Measurements from ENCODE around the gene B3GNT5.

B3GNT5 gene

DNA sequence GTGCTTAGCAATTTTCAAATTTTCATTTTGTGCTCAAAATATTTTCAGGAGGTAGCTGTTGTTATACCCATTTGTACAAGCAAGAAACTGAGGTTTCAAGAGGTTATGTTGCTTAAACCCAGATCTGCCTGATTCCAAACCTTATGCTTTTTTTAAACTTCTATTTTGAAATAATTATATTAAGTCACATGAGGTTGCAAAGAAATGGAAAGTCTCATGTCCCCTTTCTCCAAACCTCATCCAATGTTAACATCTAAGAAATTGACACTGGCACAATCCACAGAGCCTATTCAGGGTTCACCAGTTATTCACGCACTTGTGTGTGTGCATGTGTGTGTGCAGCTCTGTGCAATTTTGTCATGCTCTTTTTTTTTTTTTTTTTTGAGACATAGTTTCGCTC lies 35.1 kb downstream of the B3GNT5 start:
- in situ Hi-C loops (cut with MboI; ENCODE audit: low sequenced_read_pairs): no loop called here

DNA sequence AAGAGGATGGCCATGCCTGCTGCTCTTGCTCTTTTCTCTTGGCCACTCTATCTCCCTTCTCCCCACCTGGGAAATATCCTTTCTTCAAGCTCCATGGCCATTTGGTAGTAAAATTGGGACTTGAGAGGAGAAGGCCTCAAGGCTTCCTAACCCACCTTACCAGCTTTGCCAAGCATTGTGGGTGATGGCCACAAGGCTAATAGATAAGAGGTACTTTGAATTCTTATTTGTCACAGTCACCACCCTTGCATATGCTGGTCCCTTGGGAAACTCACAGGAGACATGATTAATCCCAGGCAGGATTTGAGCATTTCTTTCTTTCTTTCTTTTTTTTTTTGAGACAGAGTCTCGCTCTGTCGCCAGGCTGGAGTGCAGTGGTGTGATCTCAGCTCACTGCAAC lies 37.2 kb downstream of the B3GNT5 start:
- in situ Hi-C loops (cut with MboI; ENCODE audit: low sequenced_read_pairs): no loop called here

DNA sequence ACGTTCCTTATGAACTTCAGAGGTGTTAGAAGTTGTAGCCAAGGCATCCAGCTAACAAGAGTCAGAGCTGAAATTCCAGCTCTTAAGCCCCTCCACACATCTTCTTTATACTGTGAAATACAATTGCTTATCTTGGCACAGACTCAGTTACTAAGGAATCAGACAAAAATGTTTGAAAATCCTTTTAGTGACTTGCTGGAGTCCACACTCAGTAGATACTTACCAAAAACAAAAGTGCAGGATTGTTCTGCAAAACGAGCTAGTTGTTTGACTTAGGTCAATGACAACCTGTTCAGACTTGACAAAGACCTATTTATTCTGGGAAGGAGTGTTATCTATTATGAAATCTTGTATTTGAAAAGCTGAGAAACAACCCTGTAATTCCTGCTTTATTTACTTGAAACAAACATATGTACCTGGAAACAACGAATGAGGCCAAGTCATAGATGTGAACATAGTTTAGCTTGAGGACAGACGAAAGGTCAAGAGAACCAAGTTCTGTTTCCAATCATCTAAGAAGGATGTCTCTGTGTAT lies 38.5 kb downstream of the B3GNT5 start:
- in situ Hi-C loops (cut with MboI; ENCODE audit: low sequenced_read_pairs): no loop called here

DNA sequence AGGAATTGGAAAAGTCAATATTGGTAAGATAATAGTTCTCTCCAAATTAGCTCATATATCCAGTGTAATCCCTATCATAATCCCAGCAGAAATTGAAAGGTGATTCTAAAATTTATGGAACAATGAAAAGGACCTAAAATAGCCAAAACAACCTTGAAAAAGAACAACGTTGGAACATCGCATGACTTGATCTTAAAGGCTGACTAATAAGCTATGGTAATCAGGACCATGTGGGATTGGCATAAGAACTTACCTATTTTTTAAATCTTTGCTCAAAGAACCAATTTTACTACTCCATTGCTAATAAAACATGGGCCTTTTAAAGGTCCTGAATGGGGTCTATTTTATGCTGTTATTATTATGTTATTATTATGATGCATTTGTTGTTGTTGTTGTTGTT lies 40.9 kb downstream of the B3GNT5 start:
- in situ Hi-C loops (cut with MboI; ENCODE audit: low sequenced_read_pairs): no loop called here

DNA sequence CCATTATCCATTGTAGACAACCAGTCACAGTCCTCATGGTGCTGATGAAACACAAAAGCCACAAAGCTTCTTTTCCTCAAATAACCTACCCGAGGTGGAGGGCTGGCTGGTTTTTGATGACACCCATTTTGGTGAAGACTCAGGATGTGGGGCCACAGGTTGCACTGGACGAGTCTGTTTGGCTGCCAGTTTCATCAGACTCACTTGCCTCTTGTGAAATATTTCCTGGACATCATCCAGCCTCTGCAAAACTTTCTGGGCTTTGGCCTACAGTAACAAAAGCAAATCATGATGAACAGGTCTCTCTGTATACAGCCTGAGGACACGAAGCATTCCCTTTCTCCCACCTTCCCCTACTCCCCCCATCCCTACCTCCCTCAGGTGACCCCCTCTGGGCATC lies 42.2 kb downstream of the B3GNT5 start:
- in situ Hi-C loops (cut with MboI; ENCODE audit: low sequenced_read_pairs): no loop called here

DNA sequence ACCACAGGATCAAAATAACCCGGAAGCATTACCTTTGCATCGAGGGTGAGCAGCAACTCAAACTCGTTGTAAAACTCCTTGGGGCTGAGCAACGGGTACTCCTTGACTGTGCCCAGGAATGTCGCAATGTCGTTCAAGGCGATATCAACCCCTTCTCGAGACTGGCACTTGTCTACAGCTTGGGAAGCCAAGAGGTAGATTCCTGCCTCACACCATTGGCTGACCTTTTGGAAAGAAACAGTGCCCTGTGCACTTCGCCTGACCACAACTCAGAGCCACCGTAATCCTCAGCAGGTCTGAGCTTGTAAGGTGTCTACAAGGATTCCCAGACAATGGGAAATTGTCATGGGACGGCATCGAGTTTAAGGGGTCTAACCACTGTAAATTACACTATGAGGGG lies 43.9 kb downstream of the B3GNT5 start:
- in situ Hi-C loops (cut with MboI; ENCODE audit: low sequenced_read_pairs): no loop called here

DNA sequence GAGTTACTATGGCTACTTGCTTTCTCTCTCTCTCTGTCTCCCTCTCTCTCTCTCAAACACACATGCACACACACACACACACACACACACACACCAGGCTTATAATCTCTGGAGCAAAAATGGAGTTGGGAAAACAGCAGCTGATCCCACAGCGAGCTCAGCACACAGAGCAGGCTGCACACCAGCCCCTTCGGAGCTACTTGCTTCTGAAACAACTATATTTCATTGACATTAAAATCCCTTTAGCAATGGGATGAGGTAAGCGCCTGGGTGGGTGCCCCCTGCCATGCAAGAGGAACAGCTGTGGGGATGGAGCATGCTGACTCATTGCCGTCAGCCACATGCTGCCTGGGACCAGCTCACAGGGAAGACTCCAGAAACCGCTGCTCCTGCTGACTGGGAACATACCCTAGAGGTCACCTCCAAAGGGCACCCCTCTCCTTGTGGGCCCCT lies 45.7 kb downstream of the B3GNT5 start:
- in situ Hi-C loops (cut with MboI; ENCODE audit: low sequenced_read_pairs): no loop called here

DNA sequence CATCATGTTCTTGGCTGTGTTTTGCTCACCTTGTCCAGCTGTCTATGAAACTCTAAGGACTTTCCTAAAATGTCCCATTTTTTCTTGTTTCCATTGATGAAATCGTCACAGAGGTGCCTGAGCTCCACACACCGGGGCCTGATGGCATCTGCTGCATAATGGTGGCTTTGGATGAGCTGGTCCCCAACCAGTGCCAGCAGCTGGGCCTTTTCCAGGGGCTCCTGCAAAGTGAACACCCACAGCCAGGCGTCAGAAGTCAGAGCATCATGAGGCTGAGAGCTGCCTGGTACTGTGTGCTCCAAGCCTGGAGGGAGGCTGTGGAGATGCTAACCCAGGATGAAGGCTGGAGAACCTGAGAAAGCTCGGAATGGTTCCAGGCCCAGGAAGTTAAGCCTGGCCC lies 46.9 kb downstream of the B3GNT5 start:
- in situ Hi-C loops (cut with MboI; ENCODE audit: low sequenced_read_pairs): no loop called here

DNA sequence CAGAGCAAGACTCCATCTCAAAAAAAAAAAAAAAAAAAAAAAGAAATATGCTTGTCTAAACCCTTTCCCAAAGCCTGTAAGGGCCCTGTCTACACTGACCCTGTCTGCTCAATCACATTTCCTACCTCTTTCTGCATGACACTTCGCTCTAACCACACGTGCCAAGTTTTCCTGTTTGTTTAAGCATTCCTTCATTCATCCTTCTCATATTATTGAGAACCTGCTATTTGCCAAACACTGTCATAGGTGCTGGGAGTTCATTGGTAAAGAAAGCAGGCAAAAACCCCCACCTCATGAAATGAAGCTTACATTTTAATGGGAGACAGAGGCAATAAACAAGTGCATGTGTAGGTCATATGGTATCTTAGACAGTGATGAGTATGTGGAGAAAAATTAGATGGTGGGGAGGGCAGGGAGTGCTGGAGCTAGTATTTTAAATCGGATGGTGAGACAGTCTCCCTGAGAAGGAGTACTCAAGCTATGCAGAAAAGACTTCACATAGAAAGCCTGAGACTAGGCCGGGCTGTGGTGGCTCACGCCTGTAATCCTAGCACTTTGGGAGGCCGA lies 48.0 kb downstream of the B3GNT5 start:
- in situ Hi-C loops (cut with MboI; ENCODE audit: low sequenced_read_pairs): no loop called here

DNA sequence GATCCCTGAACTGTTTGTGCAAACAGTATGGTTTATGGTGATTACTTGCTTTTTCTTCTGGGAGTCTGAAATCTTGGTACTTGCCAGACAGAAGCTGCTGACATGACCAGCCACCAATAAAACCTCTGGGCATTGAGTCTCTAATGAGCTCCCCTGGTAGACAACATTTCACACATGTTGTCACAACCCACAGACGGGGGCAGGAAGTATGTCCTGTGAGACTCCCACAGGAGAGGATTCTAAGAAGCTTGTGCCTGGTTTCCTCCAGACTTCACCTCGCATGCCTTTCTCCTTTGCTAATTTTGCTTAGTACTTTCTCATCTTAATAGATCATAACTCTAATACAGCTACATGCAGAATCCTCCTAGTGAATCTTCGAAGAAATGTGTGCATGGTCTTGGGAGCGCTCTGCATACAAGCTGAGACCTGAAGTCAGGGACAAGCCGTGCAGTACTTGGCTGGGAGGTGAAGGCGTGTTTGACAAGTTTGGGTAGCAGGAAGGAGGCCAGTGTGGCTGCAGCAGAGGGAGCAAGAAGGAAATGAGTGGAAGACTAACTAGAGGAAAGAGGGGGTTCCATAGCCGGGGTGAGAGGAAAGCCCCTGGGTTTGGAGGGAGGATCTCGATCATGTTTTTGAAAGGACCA lies 49.0 kb downstream of the B3GNT5 start:
- in situ Hi-C loops (cut with MboI; ENCODE audit: low sequenced_read_pairs): no loop called here

DNA sequence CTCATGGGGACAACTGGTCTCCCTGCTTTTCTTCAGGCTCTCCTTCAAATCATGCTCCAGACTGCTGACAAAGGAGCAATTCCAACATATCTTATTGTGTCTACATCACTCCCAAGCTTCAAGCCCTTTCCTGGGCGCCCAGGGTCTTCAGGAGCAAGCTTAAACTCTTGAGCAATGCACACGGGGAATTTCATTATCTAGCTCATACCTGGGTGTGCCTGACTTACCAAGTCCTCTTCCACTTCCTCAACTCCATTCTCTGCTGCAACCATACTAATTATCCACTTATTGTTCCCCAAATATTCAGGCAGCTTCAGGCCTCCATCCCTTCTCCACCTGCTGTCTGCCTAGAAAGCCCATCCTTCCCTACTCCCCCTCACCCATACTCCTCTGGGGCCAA lies 50.6 kb downstream of the B3GNT5 start:
- in situ Hi-C loops (cut with MboI; ENCODE audit: low sequenced_read_pairs): no loop called here

DNA sequence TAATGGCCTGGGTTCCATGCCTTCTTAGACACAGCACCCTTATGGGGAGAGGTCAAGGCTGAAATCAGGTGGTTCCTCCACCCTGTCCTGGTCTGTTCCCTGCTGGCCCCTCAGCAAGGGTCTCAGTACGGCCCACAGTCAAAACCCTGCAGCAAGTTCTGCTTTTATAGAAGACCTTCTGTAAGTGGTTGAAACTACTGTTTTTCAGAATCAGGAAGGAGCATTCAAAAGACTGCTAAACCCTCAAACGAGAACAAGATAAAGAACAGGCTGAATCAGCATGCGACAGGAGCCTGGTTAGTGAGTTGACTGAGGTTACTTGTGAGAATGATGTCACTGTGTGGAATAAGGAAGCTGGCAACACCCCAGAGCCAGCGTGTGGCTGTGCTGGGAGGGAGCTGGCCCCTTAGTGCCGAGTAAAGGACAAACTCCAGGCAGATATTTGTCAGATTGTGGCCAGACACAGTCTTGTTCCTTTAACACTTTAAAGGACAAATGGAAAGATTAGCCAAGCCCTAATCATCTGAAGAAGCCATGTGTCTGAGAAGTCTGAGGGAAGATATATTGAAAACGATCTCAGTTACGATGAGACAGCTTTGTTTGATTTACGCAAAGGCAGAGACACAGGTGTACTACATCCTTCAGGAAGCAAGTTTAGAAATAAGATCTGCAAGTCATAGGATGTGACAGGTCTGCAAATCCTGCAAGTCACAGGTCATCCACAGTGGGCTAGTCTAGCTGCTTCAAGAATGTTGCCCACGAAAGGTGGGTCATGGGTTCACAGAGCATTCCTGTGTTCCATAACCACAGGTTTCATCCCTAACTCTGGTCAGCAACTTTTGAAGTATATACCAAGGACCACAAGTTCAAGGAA lies 54.0 kb downstream of the B3GNT5 start:
- in situ Hi-C loops (cut with MboI; ENCODE audit: low sequenced_read_pairs): no loop called here

DNA sequence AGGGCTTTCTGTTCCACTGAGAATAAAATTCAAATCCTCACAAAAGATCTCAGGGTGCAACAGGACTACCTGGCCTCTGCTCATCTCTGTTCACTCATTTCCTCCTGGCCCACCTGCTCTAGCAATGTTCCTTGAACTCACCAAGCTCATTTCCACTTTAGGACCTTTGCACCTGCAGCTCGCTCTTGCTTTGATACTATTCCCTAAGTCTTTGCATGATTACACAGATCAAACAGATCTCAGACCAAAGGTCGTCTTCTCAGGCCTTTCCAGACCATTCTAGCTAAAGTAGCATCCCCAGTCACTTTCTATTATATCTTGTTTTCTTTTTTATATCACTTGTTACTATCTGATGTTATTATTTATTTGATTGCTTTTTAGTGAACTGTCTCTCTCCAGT lies 54.7 kb downstream of the B3GNT5 start:
- in situ Hi-C loops (cut with MboI; ENCODE audit: low sequenced_read_pairs): no loop called here

DNA sequence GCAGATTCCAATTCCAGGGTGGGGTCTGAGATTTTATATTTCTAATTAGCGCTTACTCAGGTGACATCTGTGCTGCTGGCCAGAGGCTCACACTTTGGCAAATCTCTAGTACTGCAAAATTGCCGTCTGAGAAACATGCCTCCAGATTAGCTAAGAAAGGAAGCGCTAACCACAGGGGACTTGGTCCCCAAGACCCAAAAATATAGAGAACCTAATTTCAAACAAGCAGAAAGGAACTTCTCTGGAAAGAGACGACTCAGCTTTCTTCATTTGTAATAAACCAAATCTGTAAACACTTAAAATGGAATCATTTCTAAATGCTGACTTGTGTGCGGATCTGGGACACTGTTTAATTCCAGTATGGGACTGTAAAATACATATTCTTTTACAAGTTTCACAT lies 55.7 kb downstream of the B3GNT5 start:
- in situ Hi-C loops (cut with MboI; ENCODE audit: low sequenced_read_pairs): no loop called here

DNA sequence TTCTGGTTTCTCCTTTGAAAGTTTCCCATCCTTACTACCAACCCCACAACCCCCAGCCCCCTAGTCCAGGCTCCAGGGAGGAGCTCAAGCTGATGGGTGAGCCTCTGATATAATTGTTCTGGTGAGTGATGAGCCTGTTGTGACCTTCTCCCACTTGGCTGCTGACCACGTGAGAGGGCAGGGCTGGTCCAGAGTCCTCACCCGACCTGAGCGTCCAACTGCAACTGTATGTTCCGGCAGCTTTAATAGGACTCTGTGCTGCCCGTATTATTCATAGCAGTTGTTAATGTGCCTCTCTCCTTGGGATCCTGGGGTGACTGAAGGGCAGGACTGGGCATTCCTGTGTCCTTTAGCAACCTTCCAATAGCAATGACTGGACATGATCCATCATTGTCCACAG lies 56.2 kb downstream of the B3GNT5 start:
- in situ Hi-C loops (cut with MboI; ENCODE audit: low sequenced_read_pairs): no loop called here

DNA sequence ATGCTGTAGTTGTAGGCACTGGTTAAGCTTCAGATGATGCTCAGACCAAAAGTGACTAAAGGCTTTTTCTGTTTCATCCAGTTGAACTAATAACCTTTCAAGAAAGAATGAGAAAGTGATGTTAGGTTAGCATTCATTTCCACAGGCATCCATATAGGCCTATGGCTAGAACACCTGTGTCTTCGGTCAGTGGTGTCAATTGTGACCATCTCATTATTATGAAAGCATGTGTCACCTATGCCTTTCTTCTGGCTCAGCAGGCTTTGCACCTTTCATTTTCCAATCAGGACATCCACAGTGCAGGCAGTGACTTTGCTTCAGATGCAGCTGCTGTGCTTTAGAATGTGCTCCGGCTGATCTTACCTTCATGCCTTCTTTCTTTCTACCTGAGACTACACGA lies 57.9 kb downstream of the B3GNT5 start:
- in situ Hi-C loops (cut with MboI; ENCODE audit: low sequenced_read_pairs): no loop called here

DNA sequence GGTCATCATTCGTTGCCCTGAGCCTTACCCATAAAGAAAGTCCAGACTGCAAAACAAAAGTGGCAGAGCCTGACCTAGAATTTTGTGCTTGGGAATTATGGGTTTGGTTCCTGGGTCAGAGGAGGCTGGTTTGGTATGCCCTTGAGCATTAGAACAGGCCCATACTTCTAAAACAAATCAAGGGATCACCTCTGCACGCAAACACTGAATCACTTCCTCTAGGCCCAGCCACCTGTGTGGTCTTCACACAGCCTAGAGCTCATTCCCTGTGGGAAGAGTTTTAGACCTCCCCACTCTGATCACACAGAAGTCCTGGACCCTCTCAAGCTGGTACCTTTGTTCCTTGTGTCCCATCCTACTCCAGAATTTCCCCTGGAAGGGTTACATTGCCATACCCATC lies 59.4 kb downstream of the B3GNT5 start:
- in situ Hi-C loops (cut with MboI; ENCODE audit: low sequenced_read_pairs): no loop called here

DNA sequence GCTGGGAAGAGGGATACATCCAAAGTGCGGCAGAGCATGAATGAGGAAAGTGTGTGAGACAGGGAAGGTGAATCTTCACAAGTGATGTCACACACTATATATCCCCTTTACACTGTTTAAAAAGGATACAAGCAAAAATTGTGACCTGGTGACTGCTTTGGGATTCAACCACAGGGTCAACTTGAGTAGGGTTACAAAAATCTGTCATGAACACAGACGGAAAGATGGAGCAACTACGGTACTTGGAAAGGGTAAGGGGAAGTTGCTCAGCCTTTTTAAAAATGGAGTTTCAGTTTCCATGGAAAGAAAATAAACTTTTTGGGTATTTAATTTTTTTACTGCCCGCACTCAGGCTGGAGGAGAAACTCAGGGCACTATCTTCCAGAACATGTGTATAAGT lies 60.3 kb downstream of the B3GNT5 start:
- in situ Hi-C loops (cut with MboI; ENCODE audit: low sequenced_read_pairs): no loop called here

DNA sequence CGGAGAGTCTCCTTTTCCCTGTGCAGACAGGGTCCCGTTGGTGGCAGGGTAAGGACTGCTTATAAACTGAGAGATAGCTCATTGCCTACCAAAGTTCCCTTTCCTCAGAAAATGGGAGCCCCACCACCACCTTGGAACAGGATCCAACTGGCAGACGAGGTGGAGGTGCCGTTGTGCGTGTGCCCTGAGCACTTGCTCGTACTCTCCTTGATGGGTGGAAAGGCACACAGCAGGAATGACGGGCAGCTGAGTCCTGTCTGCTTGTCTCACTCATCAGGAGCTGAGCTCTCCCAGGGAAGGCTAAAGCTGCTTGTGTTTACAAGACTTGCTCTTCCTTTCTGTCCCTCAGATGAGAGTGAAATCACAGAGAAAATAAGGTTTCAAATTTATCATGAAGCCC lies 60.7 kb downstream of the B3GNT5 start:
- in situ Hi-C loops (cut with MboI; ENCODE audit: low sequenced_read_pairs): no loop called here

DNA sequence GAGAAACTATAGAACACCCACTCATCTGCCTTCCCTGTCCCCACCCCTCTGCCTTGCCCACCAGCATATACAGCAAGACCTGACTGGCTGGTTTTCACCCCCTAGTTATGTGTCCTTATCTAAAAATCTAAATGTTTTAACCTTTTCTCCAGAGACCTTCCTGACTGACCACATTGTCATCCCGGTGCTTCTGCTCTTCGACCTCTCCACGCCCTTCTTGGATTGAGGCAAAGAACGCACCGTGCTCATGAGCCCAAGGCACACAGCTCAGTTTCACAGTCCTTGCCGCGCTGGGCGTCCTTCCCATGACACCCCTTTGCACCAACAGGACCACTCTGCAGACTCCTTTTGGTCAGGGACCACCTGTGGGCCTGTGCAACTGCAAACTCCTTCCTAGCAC lies 62.7 kb downstream of the B3GNT5 start:
- in situ Hi-C loops (cut with MboI; ENCODE audit: low sequenced_read_pairs): no loop called here

DNA sequence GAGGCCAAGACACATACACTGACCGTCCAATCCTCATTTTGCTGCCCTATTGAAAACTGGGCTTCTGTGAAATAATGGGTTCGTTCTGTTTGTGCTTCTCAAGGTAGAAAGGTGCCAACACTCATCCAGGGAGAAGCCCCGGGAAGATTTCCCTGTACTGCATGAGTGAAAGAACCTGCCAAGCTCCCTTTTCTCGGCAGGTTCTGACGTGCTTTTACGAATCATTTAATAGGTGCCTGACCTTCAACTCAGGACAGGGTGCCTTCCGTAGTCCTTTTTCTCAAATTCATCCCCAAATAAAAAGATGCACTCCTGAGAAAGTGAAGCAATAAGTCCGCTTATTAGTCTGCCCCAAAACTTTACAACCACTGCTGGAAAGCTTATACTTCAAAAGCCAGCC lies 64.2 kb downstream of the B3GNT5 start:
- in situ Hi-C loops (cut with MboI; ENCODE audit: low sequenced_read_pairs): no loop called here

All from hTERT RPE-1 (cell line).